ENCODE measurements around the gene RPA1. TPM values are rescaled to one million over a fixed set of nuclear protein-coding genes. Genes with fewer than 3 reads are reported as not detected.

Gene RPA1
- total and polyA plus RNA-seq, 2 of the 8 experiments (the other 6 are each of a cell fraction or from before 2014, with no cell fraction given) = 79.1 to 194 TPM

DNA sequence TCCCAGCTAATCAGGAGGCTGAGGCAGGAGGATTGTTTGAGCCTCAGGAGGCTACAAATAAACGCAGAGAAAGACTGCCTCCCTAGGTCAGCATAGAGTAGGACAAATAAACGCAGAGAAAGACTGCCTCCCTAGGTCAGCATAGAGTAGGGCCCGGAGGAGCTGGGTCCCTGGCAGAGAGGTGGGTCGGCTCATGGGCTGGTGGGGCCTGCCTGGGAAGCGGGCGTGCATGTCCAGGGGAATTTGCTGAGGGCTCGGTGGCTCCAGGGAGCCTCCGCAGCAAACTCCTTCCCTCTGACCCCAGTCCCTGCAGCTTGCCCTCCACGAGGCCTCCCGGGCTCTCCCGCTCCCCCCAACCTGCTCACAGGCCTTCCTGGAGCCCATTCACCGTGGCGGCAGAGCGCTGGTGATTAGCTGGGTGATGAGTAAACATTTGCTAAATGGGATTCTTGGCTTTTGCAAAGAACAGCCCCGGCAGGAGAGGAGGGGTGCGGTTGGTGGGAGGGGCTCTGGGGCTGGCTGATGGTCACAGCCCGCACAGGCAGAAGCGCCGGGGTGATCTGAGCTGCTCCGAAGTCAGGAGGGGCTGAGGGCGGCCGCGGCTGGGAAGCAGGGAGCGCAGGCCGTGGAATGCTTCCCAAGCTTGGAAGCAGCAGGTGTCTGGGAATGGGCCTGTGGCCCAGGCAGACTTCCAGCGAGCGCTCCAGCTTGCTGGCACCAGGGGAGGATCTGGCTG is 102.2 kb downstream of the RPA1 start (continued):
- TF ChIP-seq, protein P1, sequence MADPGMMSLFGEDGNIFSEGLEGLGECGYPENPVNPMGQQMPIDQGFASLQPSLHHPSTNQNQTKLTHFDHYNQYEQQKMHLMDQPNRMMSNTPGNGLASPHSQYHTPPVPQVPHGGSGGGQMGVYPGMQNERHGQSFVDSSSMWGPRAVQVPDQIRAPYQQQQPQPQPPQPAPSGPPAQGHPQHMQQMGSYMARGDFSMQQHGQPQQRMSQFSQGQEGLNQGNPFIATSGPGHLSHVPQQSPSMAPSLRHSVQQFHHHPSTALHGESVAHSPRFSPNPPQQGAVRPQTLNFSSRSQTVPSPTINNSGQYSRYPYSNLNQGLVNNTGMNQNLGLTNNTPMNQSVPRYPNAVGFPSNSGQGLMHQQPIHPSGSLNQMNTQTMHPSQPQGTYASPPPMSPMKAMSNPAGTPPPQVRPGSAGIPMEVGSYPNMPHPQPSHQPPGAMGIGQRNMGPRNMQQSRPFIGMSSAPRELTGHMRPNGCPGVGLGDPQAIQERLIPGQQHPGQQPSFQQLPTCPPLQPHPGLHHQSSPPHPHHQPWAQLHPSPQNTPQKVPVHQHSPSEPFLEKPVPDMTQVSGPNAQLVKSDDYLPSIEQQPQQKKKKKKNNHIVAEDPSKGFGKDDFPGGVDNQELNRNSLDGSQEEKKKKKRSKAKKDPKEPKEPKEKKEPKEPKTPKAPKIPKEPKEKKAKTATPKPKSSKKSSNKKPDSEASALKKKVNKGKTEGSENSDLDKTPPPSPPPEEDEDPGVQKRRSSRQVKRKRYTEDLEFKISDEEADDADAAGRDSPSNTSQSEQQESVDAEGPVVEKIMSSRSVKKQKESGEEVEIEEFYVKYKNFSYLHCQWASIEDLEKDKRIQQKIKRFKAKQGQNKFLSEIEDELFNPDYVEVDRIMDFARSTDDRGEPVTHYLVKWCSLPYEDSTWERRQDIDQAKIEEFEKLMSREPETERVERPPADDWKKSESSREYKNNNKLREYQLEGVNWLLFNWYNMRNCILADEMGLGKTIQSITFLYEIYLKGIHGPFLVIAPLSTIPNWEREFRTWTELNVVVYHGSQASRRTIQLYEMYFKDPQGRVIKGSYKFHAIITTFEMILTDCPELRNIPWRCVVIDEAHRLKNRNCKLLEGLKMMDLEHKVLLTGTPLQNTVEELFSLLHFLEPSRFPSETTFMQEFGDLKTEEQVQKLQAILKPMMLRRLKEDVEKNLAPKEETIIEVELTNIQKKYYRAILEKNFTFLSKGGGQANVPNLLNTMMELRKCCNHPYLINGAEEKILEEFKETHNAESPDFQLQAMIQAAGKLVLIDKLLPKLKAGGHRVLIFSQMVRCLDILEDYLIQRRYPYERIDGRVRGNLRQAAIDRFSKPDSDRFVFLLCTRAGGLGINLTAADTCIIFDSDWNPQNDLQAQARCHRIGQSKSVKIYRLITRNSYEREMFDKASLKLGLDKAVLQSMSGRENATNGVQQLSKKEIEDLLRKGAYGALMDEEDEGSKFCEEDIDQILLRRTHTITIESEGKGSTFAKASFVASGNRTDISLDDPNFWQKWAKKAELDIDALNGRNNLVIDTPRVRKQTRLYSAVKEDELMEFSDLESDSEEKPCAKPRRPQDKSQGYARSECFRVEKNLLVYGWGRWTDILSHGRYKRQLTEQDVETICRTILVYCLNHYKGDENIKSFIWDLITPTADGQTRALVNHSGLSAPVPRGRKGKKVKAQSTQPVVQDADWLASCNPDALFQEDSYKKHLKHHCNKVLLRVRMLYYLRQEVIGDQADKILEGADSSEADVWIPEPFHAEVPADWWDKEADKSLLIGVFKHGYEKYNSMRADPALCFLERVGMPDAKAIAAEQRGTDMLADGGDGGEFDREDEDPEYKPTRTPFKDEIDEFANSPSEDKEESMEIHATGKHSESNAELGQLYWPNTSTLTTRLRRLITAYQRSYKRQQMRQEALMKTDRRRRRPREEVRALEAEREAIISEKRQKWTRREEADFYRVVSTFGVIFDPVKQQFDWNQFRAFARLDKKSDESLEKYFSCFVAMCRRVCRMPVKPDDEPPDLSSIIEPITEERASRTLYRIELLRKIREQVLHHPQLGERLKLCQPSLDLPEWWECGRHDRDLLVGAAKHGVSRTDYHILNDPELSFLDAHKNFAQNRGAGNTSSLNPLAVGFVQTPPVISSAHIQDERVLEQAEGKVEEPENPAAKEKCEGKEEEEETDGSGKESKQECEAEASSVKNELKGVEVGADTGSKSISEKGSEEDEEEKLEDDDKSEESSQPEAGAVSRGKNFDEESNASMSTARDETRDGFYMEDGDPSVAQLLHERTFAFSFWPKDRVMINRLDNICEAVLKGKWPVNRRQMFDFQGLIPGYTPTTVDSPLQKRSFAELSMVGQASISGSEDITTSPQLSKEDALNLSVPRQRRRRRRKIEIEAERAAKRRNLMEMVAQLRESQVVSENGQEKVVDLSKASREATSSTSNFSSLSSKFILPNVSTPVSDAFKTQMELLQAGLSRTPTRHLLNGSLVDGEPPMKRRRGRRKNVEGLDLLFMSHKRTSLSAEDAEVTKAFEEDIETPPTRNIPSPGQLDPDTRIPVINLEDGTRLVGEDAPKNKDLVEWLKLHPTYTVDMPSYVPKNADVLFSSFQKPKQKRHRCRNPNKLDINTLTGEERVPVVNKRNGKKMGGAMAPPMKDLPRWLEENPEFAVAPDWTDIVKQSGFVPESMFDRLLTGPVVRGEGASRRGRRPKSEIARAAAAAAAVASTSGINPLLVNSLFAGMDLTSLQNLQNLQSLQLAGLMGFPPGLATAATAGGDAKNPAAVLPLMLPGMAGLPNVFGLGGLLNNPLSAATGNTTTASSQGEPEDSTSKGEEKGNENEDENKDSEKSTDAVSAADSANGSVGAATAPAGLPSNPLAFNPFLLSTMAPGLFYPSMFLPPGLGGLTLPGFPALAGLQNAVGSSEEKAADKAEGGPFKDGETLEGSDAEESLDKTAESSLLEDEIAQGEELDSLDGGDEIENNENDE (IDR thresholded peaks at IDR 0.05; ENCODE audit: insufficient replicate concordance, low read length) = no peak
- TF ChIP-seq RAD21 (IDR thresholded peaks at IDR 0.05 in 1 of 2, conservative IDR thresholded peaks at IDR 0.05 in 1 of 2; ENCODE audit: low read depth in 2 of 2, low read length in 2 of 2) = peak in 1 of 2 experiments; percentile 39; a peak in 2 of 4 replicates
- peak; percentile 32; the same call in 1 of the 2 replicates for TF ChIP-seq GABPA (IDR thresholded peaks at IDR 0.05; ENCODE audit: borderline replicate concordance, insufficient read depth, low read length)
- TF ChIP-seq KDM4A (IDR thresholded peaks at IDR 0.05; ENCODE audit: low read depth, low read length, severe bottlenecking) = peak; percentile 25

All from H1 (cell line).